22Rv1 (cell line): Measurements from ENCODE around the gene FEM1A.
"Not testable (repeated sequence)": the region's sequence is repeated elsewhere in the genome, so short reads cannot be mapped to it uniquely, and the experiment has no call there.

ENCODE experiments used
- H3K27ac ChIP-seq: fragments of 450-650 bp; 2 replicates; pipeline ENCODE4 v1.5.1; 2017
- ZFX ChIP-seq: fragments of 450-650 bp; IDR thresholded peaks from 2 replicates; pipeline ENCODE4 v1.6.1; 2017; ENCODE audit warnings: antibody characterized with exemption, borderline replicate concordance
- TF ChIP-seq, protein P1 (sequence below): fragments of 450-650 bp; IDR thresholded peaks from 2 replicates; pipeline ENCODE4 v1.5.1; 2017; ENCODE audit warnings: mild to moderate bottlenecking

FEM1A gene

DNA sequence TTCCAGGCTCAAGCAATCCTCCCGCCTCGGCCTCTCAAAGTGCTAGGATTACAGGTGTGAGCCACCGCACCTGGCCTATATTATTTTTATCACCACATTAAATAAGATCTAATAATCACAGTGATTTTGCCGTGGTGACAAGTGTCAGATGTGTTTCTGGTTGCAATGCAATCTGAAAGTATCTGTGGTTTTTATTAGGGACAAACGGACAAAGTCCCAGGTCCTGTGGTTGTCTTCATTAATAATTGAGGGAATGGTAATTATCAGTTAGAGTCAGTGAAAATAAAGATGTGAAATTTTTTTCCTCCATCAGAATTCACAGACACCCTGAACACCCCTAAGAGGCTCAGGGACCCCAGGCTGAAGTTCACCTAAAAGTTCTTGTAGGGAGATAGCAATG is 41.2 kb downstream of the FEM1A start:
- H3K27ac ChIP-seq, result no peak overlapping the region
- TF ChIP-seq ZFX, result no peak
- TF ChIP-seq, protein P1, sequence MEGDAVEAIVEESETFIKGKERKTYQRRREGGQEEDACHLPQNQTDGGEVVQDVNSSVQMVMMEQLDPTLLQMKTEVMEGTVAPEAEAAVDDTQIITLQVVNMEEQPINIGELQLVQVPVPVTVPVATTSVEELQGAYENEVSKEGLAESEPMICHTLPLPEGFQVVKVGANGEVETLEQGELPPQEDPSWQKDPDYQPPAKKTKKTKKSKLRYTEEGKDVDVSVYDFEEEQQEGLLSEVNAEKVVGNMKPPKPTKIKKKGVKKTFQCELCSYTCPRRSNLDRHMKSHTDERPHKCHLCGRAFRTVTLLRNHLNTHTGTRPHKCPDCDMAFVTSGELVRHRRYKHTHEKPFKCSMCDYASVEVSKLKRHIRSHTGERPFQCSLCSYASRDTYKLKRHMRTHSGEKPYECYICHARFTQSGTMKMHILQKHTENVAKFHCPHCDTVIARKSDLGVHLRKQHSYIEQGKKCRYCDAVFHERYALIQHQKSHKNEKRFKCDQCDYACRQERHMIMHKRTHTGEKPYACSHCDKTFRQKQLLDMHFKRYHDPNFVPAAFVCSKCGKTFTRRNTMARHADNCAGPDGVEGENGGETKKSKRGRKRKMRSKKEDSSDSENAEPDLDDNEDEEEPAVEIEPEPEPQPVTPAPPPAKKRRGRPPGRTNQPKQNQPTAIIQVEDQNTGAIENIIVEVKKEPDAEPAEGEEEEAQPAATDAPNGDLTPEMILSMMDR, result no peak

DNA sequence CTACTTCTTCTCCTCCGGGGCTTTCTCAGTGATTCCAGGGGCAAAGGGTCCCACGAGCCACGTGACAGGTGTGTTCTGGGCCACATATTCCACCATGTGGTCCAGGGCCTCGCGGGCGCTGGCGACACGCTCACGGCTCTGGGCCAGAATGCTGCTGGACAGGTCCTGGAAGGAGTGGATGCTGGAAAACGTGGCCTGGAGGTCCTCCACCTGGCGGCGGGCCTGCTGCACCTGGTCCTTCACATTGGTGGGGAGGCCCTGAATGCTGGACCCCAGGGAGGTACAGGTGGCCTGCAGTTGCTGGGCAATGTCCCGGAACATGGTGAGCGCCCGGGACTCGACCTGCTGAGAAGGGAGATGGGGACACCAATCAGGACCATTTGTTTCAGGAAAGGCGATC is 47.7 kb downstream of the FEM1A start:
- TF ChIP-seq, protein P1, result no peak
- TF ChIP-seq ZFX, result no peak
- no peak overlapping the region for H3K27ac ChIP-seq

DNA sequence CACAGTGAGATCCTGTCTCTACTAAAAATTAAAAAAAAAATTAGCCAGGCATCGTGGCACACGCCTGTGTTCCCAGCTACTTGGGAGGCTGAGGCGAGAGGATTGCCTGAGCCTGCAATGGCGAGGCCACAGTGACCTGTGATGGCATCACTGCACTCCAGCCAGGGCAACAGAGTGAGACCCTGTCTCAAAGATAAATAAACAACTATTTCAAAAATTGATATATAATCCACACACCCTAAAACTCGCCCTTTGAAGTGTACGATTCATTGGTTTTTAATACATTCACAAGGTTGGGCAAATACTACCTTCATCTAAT is 52.1 kb downstream of the FEM1A start:
- no peak overlapping the region for H3K27ac ChIP-seq
- TF ChIP-seq, protein P1, result no peak
- no peak for TF ChIP-seq ZFX

DNA sequence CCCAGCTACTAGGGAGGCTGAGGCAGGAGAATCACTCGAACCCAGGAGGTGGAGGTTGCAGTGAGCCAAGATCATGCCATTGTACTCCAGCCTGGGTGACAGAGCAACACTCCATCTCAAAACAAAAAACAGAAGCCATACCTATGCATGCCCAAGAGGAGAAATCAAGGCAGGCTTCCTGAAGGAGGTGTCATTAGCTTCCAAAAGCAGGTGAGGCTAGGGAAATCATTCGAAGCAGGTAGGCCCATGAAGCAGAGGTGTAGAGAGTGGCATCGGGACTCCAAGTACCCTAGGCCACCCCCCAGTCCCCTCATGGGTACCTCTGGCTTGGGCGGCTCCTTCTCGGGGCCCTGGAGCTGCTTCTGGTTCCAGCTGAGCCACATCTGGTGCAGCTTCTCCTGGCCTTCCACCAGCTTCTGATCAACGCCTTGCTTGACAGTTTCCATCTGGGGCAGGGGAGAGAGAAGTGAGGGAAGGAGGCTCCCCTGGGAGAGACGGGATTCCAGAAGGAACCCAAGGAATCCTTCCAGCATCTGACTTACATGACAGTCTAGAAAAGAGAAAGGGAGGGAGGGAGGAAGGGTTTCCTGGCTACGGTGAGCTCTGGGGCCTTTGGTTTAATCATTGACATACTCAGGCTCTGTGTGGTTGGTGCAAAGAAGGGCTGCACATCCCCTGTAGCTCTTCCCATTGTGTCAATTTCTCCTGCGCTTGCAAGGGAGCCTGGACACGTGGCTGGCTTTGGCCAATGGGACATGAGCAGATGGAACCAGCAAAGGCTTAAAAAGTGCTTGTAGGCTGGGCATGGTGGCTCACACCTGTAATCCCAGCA is 53.0 kb downstream of the FEM1A start:
- TF ChIP-seq, protein P1, result no peak
- no peak for TF ChIP-seq ZFX
- no peak overlapping the region for H3K27ac ChIP-seq

DNA sequence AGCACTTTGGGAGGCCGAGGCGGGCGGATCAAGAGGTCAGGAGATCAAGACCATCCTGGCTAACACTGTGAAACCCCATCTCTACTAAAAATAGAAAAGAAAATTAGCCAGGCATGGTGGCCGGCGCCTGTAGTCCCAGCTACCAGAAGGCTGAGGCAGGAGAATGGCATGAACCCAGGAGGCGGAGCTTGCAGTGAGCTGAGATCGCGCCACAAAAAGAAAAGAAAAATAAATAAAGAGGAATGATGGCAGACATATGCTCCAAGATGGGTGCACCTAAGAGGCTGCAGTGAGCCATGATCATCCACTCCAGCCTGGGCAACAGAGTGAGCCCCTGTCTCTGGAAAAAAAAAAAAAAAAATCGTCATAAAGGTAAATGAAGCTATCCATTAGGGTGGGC is 54.4 kb downstream of the FEM1A start:
- not testable (repeated sequence) for H3K27ac ChIP-seq

DNA sequence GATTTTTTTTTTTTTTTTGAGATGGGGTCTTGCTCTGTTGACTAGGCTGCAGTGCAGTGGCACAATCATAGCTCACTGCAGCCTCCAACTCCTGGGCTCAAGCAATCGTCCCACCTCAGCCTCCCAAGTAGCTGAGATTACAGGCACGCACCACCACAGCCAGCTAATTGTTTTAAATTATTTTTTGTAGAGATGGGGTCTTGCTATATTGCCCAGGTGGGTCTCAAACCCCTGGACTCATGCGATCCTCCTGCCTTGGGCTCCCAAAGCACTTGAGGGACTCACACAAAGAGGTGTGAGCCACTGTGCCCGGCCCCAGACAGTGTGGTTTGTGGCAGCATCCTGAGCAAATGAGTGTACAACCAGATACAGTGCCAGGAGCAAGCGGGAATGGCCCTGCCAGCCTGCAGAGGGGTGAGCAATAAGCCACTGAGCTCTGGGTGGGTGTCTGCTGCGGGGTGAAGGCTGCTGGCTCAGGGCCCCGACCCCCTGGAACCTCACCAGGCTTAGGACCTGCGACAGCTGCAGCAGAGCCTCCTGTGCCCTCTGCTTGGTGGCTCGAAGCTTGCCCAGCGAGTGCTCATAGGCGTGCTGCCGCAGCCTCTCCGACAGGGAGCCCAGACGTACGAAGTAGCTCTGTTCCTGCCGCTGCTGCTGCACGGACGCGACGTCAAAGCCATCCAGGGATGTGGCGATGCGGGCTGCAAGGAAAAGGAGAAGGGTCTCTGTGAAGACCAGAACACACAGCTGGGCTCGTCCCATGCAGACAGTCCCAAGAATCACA is 55.8 kb downstream of the FEM1A start:
- H3K27ac ChIP-seq, result no peak overlapping the region
- TF ChIP-seq, protein P1, result no peak
- TF ChIP-seq ZFX, result no peak

DNA sequence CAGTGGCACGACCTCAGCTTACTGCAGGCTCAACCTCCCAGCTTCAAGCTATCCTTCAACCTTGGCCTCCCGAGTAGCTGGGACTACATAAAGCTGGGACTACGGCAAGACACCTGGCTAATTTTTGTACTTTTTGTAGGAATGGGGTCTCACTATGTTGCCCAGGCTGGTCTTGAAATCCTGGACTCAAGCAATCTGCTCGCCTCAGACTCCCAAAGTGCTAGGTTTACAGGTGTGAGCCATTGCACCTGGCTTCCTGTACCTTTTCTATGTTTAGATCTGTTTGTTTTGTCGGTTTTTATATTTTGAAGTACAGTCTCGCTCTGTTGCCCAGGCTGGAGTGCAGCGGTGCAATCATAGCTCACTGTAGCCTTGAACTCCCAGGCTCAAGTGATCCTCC is 57.5 kb downstream of the FEM1A start:
- no peak overlapping the region for H3K27ac ChIP-seq
- no peak for TF ChIP-seq ZFX
- TF ChIP-seq, protein P1, result no peak
